Stimulated activated CD8-positive, alpha-beta memory T cell treated with anti-CD3 and anti-CD28 coated beads, Interleukin-4, amount 100 ng/mL, for 1 hour (primary cell): ENCODE data around the gene TRIM41.
"Not testable (repeated sequence)": the region's sequence is repeated elsewhere in the genome, so short reads cannot be mapped to it uniquely, and the experiment has no call there.

Experiments
- DNase-seq, 2 donors: peaks; one replicate each; pipeline ENCODE4 v3.0.0-alpha.2; 2020; ENCODE audit warnings: low read depth in 2 of 2, low spot score in 1 of 2

Gene TRIM41

DNA sequence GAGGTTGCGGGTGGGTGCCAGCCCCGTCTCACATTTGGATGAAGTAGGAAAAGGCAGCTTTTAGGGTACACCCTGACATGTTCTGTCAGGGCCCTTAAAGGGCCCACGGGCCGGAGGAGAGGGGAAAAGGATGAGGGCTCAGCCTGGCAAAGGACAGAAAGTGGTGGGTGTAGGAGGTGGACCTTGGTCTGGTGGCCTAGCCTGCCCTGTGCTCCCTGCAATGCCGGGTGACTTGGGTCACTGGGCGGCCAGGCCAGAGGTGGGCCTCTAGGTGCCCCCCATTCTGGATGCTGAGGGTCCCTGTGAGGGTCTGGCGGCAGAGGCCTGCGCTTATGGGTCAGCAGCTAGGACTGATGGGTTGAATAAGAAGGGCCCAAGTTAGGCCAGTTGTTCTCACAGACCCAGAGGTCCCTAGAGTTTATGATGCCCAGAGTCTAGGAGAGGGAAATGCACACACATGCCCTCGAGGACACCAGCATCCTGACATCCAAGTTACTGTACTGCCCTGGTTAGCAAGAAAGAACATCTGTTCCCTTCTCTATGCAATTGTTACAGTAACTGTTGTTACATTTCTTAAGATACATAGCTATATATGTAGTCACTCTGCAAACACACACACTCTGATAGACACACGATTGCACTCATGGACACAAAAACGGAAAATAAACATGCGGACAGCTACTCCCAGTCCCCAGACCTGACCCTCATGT lies 30.6 kb upstream of the TRIM41 start:
- DNase-seq, result no peak

DNA sequence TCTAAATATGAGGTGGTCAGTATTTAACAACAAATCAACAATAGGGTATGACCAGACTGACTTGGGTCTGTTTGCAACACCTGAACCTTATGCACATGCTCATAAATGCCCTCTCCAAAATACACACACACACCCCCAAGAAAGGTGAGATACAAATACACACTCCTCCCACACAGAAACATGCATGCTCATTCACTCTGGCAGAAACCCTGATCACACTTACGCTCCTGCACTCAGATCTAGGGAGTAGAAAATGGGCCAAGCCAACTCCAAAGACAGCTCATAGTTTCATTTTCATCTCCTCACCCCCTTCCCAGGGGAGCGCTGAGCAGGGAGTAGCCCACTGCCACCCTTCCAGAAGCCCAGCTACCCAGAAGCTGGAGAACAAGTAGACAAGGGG lies 29.4 kb upstream of the TRIM41 start:
- no peak for DNase-seq

DNA sequence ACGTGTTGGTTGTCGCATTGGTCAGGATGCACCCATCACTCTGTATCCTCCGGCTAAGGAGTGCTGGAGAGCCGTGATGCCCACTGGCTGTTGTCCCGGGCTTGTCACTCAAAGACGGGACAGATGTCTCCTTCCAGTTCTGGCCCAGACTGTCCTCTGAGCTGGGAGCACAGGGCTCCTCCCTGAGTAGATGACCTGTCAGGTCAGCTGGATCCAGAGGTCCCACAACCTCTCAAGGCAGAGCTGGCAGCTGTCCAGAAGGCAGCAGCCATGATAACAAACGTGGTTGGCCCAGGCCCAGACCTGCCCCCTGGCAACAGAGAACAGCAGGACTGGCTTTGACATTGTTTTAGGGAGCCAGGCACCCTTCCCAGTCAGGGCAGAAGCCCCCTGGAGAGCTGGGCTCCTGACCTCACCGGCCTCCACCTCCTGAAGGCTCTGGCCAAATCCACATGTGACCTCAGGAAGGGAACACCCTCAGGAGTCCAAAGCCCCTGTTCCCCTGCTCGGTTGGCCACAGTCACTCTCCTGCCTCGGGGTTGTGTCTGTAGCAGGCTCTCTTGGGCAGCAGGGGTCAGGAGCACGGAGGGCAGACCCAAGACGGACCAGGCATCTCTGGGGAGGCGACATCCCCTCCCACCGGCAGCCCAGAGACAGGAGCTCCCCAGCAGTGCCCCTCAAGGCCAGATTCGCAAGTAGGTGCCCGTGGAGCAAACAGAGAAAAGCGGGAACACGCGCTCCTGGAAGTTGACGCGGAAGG lies 28.4 kb upstream of the TRIM41 start:
- no peak for DNase-seq

DNA sequence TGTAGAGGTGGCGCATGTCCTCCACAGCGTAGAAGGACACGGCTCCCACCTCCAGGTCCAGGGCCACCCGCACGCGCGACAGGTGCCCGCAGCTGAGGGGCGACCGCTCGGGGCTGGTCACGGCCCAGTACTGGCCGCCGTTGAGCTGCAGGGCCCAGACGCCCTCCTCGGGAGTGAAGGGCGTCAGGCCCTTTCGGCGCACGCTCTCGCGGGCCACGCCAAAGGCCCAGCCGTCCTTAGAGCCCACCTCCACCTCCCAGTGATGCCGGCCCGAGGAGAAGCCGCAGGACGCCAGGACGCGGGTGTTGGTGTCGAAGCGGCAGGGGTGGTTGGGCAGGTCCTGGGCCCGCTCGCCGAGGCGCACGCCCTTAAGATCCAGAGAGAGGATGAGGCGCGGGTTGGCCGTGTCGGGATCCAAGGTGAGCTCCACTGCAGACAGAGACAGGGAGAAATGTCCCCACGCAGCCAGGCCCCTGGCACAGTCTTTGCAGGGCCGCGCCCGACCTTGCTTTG lies 27.8 kb upstream of the TRIM41 start:
- no peak for DNase-seq

DNA sequence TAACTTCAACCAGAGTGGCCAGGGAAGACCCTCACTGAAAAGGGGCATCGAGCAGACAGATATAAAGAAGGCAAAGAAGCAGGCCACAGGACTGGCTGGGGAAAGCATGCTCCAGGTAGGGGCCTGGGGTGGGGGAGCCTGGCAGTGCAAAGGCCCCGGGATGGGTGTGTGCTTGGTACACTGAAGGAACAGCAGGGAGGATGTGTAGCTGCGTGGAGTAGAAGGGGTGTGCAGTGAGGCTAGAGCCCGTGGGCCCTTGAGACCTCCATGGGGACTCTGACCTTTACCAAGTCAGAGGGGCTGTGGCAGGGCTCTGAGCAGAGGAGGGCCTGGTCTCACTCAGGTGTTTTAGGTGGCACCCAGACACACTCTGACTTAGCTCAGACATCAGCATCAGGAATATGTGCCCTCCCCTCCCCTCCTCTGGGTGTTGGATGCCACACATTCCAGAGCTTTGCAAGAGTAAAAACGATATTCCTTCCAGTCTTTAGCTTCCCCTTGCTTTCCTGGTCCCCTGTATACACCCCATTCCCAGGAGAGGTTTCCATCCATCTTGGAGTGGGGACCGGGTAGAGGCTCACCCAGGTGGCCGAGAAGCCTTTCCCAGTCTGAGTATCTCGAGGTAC lies 25.6 kb upstream of the TRIM41 start:
- no peak for DNase-seq

DNA sequence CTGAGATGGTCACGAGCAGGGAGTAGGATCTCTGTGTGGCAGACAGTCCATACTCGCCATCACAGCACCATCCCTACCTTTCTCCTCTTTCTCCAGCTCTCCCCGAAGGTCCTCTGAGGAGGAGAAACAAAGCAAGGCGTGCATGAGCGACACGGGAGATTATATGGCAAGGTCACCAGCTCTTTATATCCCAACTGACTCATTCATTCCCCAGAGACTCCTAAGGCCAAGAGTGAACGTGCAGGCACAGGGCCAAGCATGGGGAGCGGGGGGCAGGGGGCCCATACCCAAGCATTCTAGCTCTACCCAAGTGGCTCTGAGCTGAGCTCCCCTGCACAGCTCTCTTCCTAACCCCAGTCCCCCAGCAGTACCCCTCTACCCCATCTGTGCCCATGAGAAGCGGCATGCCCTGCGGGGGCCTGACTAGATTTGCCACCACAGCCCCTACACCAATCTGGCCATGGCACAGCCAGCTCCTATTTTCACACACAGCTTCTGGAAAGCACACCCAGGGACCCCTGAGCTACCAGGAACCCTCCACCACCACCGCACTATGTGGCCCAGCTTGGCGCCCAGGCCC lies 24.9 kb upstream of the TRIM41 start:
- no peak for DNase-seq

DNA sequence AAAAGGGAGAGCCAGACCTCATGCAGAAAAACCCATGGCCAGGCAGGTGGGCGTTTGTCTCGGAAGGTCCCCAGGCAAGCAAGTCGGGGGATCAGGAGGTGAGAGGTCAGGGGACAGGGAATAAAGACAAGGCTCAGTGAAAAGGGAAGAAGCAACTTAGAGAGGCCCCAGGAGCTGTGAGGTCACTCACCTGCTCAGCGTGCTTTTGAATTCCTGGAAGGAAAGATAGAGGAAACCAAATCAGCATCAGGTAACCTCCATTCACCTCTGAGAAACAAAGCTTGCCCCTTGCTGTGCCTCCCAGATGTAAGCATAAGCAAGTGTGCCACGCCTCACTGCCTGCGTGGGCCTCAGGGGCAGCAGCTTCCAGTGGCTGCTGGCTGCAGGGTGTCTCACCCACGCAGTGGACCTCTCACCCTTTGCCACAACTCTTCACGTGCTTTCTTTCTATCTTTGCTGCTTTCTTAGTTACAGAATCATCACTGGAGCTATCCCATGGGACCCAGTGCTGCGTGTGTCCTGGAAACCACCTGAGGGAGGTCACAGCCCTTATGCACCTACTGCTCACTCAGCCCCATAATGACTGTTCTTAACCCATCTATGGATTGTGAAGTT lies 24.1 kb upstream of the TRIM41 start:
- no peak for DNase-seq

DNA sequence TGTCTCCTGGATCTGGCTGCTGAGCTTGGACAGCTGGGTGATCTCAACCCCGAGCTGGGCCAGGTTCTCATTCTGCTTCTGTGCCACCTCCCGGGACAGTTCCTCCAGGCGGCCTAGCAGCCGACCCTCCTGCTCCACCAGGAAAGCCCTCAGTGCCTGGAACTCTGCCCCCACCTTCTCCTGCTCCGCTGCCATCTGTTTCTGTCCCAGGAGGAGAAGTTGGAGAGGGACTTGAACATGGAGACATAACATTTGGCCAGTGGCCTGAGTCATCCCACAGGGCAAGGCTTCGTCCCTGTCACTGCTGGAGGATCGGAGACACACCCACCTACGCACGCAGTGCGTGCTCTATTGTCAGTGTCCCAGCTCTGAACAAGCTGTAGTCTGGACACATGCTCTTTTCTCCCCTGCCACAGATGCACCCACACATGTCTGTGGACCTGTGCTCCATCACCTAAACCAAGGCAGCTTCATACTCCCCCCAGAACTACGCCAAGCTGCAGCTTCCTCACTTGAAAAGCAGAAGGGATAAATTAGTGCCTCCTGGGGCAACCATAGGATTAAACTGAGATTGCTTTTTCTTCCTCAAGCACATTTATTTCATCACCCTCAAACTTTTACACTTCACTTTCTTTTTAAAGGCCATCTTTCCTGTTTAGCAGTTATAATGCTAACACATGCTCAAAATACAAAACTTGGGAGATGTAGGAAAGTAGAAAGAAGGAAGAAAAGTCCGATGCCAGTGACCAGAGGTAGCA lies 23.0 kb upstream of the TRIM41 start:
- no peak for DNase-seq

DNA sequence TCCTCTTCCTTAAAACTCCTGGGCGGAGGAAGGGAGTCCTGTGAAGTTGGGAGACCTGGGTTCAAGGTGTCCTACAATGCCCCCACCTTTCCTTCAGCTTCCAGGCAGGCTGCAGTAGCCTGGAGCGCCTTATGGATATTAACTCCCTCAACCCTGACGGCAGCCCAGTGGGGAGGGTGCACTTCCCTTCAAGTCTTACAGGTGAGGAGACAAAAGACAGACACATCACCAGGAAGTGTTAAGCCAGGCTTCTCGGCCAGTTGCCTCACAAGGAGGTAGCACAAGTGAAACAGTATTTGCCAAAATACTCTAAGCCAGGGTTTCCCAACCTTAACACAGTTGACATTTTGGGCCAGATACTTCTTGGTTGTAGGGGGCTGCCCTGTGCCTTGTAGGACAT lies 22.3 kb upstream of the TRIM41 start:
- no peak for DNase-seq

DNA sequence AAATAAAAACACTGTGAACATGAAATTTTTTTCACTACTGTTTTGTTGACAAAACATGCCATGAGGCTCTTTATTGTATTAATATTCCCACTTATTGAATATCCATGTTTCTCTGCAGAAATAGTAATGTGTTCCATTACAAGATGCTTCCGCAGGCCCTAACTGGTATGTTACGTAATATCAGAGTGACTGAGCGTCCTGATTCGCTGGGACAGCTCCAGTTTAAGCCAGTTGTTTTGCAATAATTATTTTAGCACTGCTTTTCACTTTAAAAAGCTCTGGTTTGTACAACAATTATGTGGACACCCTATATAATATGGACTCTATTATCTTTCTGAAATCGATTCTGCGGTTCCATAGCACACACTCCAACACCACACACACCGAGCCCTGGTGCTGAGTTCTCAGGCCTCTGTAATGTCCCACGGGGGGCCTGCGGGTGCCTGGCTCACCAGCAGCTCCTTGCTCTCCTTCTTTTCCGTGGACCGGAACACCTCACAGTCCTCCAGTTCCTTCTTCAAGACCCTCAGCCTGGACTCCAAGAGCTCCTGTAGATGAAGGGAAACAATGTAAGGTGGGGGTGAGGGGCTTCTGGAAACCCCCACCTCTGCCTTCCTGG lies 19.9 kb upstream of the TRIM41 start:
- DNase-seq, result no peak

DNA sequence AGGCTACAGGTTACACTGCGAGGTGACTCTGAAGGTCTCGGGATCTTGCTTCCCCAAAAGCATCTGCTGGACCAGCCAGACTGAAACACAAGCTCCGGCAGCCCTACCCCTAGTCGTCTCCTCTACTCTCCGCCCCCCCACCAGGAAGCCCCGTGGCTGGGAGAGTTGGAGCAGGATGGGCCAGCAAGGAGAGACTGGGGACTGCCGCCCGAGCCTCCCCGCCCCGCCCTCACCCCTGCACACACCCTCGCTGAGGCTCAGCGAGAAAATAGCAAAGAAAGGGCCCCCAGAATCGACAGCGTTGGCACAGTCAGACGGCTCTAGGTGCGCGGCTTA lies 19.3 kb upstream of the TRIM41 start:
- DNase-seq, result no peak

DNA sequence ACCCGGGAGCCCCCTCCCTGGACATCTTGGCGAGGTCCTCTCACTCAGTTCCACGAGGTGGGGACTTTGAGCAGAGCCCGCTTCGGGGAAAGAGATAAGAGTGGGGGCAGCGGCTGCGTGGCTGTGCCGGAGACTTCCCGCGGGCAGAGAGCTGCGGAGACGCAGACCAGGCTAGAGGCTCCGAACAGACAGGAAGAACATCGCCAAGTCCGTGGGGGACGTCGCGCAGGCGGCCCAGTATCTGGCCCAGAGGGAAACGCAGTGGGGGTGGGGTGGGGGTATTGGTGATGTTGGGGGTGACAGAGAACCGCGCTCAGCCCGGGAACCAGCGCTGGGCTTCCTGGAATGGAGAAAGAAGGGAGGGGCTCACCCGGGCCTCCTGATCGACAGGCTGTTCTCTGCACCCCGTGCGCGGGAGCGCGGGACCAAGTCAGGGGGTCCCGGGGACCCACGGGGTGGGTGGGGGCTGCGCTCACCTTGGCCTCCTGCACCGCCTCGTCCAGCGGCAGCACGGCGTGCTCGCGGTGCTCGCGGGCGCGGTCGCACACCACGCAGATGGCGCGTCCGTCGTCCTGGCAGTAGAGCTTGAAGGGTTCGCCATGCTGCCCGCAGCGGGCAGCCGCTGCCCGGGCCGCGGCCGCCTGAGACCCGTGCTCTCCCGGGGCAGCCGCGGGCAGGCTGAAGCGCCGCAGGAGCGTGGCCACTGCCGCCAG lies 18.8 kb upstream of the TRIM41 start:
- no peak for DNase-seq

DNA sequence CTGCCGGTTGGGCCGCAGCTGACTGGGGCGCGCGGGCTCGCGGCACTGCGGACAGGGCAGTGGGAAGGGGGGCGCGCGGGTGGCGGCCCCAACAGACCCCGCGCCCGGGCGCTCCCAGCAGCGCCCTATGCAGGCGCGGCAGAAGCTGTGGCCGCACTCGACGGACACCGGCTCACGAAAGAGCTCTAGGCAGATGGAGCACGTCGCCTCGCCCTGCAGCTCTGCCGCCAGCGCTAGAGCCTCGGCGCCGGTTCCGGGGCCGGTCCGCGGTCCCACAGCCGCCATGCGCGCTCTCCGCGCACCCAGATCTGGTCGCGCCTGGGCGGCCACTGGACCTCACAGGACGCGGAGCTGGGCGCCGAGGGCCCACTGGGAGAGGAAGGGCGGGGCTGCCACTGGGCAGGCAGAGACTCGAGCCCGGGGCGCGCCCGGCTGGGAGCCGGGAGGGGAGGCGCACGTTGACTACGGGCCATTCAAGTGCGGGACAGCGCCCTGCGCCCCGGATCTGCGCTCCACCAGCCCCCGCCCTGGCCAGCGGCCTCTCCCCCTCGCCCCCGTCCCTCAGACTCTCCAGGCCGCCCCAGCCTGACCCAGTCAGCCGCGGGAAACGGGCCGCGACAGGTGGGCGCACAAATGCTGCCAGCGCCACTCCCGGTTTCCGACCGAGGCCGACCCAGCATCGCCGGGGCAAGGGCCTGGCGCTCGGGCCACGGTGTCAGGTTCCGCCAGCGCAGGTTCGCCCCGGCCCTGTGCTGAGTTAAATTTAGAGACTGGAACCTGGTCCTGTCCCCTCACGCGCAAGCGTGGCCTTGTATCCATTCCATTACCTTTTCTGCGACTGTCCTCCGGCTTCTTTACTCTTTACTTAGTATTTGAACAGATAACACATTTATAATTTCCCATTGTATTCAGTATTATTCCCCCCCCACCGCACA lies 18.0 kb upstream of the TRIM41 start, which contains the start of gene TRIM7:
Gene TRIM7 (minus strand): TSS at position 371 of the 935 bp plus-strand sequence. CDS start 86 bp downstream, at position 285.
- no peak for DNase-seq

DNA sequence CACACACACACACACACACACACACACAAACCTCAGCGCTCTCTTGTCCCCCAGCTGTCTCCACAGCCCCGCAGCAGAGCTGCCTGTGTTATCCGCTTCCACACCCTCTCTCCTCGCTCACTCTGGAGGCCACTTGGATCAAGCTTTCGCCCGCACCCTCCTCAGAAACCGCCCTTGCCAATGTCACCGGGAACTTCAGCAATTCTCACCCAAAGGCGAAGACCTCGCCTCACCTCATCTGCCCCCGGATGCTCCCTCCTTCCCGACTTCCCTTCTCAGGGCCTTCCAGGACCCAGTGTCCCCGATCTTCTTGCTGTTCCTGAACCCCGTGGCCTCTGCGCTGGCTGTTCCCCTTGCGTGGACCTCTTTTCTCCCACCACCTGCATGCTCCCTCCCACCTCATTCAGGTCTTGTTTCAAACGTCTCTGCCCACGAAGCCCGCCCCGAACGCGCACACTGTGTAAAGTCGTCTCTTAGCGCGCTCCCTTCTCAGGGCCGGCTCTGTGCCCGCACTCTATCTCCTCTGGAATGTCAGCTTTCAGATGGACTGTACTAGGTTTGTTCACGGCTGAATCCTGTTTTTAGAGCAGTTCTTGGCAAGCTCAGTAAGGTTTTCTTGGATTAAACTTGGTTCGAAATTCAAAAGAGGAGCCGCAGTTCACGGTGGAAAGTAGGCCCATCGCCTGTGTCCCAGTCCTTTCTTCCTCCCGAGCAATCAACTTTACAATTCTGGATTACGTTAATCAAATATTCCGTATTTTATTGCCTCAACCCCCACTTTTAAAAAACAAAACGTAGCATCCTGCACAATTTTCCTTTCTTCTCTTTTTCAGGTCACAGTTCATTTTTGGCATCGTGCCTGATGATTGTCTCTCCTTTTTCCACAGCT lies 17.1 kb upstream of the TRIM41 start:
- DNase-seq, result no peak

DNA sequence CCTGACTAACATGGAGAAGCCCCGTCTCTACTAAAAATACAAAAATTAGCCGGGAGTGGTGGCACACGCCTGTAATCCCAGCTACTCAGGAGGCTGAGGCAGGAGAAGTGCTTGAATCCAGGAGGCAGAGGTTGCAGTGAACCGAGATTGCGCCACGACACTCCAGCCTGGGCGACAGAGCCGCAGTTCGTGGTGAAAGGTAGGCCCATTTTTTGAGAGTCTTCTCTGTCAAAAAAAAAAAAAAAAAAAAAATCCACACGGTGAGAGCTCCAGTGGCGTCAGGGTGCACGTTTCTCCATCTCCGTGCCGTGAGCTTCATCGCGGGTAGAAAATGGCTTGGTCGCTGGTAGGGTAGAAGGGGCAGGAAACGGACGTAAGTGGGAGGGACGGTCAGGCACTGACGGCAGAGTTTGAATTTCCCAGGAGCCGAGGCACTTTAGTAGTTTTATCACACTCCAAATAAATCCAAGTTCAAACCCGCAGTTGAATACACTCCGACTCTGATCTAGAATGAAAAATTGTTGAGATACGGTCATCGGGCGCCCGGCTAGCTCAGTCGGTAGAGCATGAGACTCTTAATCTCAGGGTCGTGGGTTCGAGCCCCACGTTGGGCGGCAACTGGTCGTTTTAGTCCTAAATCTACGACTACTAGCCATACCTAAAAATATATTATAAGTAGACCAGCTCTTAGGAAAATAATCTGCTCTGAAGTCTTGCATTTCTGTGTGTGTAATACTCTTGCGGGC lies 15.7 kb upstream of the TRIM41 start:
- DNase-seq, result peak in 1 of 2 donors; percentile 60

DNA sequence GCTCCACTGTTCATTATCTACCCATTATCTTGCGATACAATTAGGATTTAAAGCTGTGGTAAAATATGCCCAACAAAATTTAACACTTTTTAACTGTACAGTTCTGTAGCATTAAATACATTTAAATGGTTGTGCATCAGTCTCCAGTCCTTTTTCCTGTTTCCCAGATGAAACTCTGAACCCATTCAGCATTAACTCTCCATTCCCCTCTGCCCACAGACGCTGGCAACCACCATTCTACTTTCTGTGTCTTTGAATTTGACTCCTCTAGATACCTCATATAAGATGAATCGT lies 15.2 kb upstream of the TRIM41 start:
- DNase-seq, result no peak

DNA sequence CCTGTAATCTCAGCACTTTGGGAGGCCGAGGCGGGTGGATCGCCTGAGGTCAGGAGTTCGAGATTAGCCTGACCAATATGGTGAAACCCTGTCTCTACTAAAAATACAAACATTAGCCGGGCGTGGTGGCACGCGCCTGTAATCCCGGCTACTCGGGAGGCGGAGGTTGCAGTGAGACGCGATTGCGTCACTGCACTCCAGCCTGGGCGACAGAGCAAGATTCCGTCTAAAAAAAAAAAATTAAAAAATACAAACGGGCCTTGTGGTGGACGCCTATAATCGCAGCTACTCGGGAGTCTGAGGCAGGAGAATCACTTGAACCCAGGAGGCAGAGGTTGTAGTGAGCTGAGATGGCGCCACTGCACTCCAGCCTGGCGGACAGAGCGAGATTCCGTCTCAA lies 14.1 kb upstream of the TRIM41 start:
- not testable (repeated sequence) for DNase-seq
